ENCODE measurements around the gene M1AP. TPM values are rescaled to one million over a fixed set of nuclear protein-coding genes. Genes with fewer than 3 reads are reported as not detected.

Gene M1AP
- total RNA-seq, 1 donor from 2014 or later = 0.20 TPM

DNA sequence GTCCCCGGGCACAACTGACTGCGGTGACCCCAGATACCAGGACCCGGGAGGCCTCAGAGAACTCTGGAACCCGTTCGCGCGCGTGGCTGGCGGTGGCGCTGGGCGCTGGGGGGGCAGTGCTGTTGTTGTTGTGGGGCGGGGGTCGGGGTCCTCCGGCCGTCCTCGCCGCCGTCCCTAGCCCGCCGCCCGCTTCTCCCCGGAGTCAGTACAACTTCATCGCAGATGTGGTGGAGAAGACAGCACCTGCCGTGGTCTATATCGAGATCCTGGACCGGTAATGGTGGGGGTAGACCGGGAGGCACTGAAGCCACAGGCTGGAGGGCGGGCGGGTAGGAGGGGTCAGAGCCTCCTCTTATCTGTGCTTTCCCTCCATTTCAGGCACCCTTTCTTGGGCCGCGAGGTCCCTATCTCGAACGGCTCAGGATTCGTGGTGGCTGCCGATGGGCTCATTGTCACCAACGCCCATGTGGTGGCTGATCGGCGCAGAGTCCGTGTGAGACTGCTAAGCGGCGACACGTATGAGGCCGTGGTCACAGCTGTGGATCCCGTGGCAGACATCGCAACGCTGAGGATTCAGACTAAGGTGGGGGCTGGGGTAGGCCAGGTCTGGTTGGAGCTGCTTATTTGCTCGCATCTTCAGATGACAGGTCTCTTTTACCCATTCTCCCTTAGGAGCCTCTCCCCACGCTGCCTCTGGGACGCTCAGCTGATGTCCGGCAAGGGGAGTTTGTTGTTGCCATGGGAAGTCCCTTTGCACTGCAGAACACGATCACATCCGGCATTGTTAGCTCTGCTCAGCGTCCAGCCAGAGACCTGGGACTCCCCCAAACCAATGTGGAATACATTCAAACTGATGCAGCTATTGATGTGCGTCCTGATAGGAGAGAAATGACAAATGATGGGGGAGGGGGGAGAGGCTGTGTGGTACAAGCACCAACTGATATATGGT is 117.6 kb downstream of the M1AP start:
- Histone ChIP-seq H2AFZ (ENCODE audit: low read depth, low read length) (peak overlapping the region; percentile 86), H3K4me1 (ENCODE audit: insufficient read depth, low read length) (peaks cover 19% of the 10 kb centered on the region), H3K9ac (ENCODE audit: low read length) (peak overlapping the region; percentile 93), H3K27ac (ENCODE audit: low read depth, low read length) (peak overlapping the region; percentile 57), H3K4me3 (ENCODE audit: insufficient read depth, low read depth, low read length) (peak overlapping the region; percentile 94), H4K20me1 (ENCODE audit: insufficient read depth, low read length) (peaks cover 44% of the 10 kb centered on the region), H3K27me3 (ENCODE audit: insufficient read depth, low read length) (no peaks in the 10 kb centered on the region), H3K36me3 (ENCODE audit: insufficient read depth, low read length) (peaks cover 30% of the 10 kb centered on the region), H3K79me2 (ENCODE audit: insufficient read depth, low read length) (peaks cover 41% of the 10 kb centered on the region), H3K4me2 (ENCODE audit: low read length) (peak overlapping the region; percentile 98), H3K9me3 (ENCODE audit: insufficient read depth, low read depth, low read length) (no peaks in the 10 kb centered on the region)
- no peaks in the 10 kb centered on the region for H3K9me3 Mint-ChIP-seq (ENCODE audit: unreplicated experiment)
- DNase-seq (ENCODE audit: low read depth) = peak; percentile 30
- FAIRE-seq = no peak
- H3K36me3 Mint-ChIP-seq (ENCODE audit: low read depth, unreplicated experiment) = peaks cover 19% of the 10 kb centered on the region
- TF ChIP-seq CTCF (IDR thresholded peaks at IDR 0.05; ENCODE audit: insufficient read depth, low read depth, low read length) (no peak), EZH2 (IDR thresholded peaks at IDR 0.05; ENCODE audit: insufficient read depth, low read length) (no peak)
- H3K4me1 Mint-ChIP-seq (ENCODE audit: low read depth, unreplicated experiment) = peaks cover 11% of the 10 kb centered on the region
- H3K27ac Mint-ChIP-seq (ENCODE audit: unreplicated experiment) = peak overlapping the region; percentile 58
- no peaks in the 10 kb centered on the region for H3K27me3 Mint-ChIP-seq (ENCODE audit: low read depth, unreplicated experiment)
- peak overlapping the region; percentile 96 for H3K4me3 Mint-ChIP-seq (ENCODE audit: unreplicated experiment)

GRCh38 chr2:74529357-74530238 is 118.5 kb downstream of the M1AP start, which contains the start of the genes AUP1 and HTRA2:
Gene AUP1, minus strand, starts transcription at chr2:74529706. Its CDS starts 77 bp downstream, at chr2:74529629.
Gene HTRA2, plus strand, starts transcription at chr2:74529933. Its CDS starts 74 bp downstream, at chr2:74530007.
- no peak for TF ChIP-seq EZH2 (IDR thresholded peaks at IDR 0.05; ENCODE audit: insufficient read depth, low read length)
- TF ChIP-seq CTCF (IDR thresholded peaks at IDR 0.05; ENCODE audit: insufficient read depth, low read depth, low read length) = no peak
- Histone ChIP-seq H3K4me1 (ENCODE audit: insufficient read depth, low read length) (peaks cover 19% of the 10 kb centered on the region), H3K79me2 (ENCODE audit: insufficient read depth, low read length) (peaks cover 41% of the 10 kb centered on the region), H3K4me3 (ENCODE audit: insufficient read depth, low read depth, low read length) (peak within 1 kb of the TSS; percentile 94), H3K9ac (ENCODE audit: low read length) (peak within 1 kb of the TSS; percentile 93), H4K20me1 (ENCODE audit: insufficient read depth, low read length) (peaks cover 44% of the 10 kb centered on the region), H3K36me3 (ENCODE audit: insufficient read depth, low read length) (peaks cover 30% of the 10 kb centered on the region), H3K27me3 (ENCODE audit: insufficient read depth, low read length) (no peaks in the 10 kb centered on the region), H3K4me2 (ENCODE audit: low read length) (peak within 1 kb of the TSS; percentile 98), H3K27ac (ENCODE audit: low read depth, low read length) (peak within 1 kb of the TSS; percentile 82), H2AFZ (ENCODE audit: low read depth, low read length) (peak within 1 kb of the TSS; percentile 86), H3K9me3 (ENCODE audit: insufficient read depth, low read depth, low read length) (no peaks in the 10 kb centered on the region)
- FAIRE-seq (no peak), DNase-seq (ENCODE audit: low read depth) (peak; percentile 98)
- Mint-ChIP-seq H3K9me3 (ENCODE audit: unreplicated experiment) (no peaks in the 10 kb centered on the region), H3K4me3 (ENCODE audit: unreplicated experiment) (peak within 1 kb of the TSS; percentile 96), H3K27me3 (ENCODE audit: low read depth, unreplicated experiment) (no peaks in the 10 kb centered on the region), H3K36me3 (ENCODE audit: low read depth, unreplicated experiment) (peaks cover 17% of the 10 kb centered on the region), H3K27ac (ENCODE audit: unreplicated experiment) (peak within 1 kb of the TSS; percentile 88), H3K4me1 (ENCODE audit: low read depth, unreplicated experiment) (peaks cover 11% of the 10 kb centered on the region)

Measured in astrocyte (in vitro differentiated cells and primary cell).